GM12878 (cell line): Measurements from ENCODE around the gene PGLYRP1.

Source experiments
- ATF3 ChIP-seq: IDR thresholded peaks from 2 replicates; pipeline ENCODE4 v1.6.1; 2011; ENCODE audit warnings: low read depth, mild to moderate bottlenecking, low read length, moderate library complexity, borderline replicate concordance; ENCODE audit errors: extremely low read depth
- CHD2 ChIP-seq: IDR thresholded peaks from 2 replicates; pipeline ENCODE4 v1.6.1; 2011; ENCODE audit warnings: low read depth, low read length, improper control_type of control experiment, borderline replicate concordance
- CTCF ChIP-seq, 3 experiments: IDR thresholded peaks in 2 of 3; conservative IDR thresholded peaks in 1 of 3; 2 replicates each; pipeline ENCODE4 v1.5.1; 2011; ENCODE audit warnings: low read depth in 3 of 3, low read length in 3 of 3, mild to moderate bottlenecking in 3 of 3, control low read depth in 2 of 3, moderate library complexity in 2 of 3, inconsistent platforms in 1 of 3, mixed read lengths in 1 of 3; ENCODE audit not compliant: control insufficient read depth in 2 of 3, insufficient read depth in 1 of 3; ENCODE audit errors: extremely low read depth in 1 of 3
- EZH2 ChIP-seq: IDR thresholded peaks from 2 replicates; pipeline ENCODE4 v1.6.1; 2012; ENCODE audit warnings: low read depth, mild to moderate bottlenecking, control low read depth, inconsistent platforms, low read length, borderline replicate concordance; ENCODE audit not compliant: control insufficient read depth
- MTA3 ChIP-seq: IDR thresholded peaks from 2 replicates; pipeline ENCODE4 v1.6.1; 2012; ENCODE audit warnings: low read length, inconsistent platforms, borderline replicate concordance
- NFYA ChIP-seq: IDR thresholded peaks from 2 replicates; pipeline ENCODE4 v1.6.1; 2011; ENCODE audit warnings: low read depth, mild to moderate bottlenecking, low read length, improper control_type of control experiment, borderline replicate concordance
- POLR2A ChIP-seq: IDR thresholded peaks from 2 replicates; pipeline ENCODE4 v1.6.1; 2011; ENCODE audit warnings: low read depth, mild to moderate bottlenecking, low read length
- POLR2AphosphoS5 ChIP-seq: IDR thresholded peaks from 2 replicates; pipeline ENCODE4 v1.6.1; 2011; ENCODE audit warnings: mild to moderate bottlenecking, low read length, inconsistent platforms
- PRDM15 ChIP-seq: fragments of 450-650 bp; formaldehyde crosslinking; IDR thresholded peaks from 2 replicates; pipeline ENCODE4 v1.4.0; 2020; ENCODE audit warnings: mild to moderate bottlenecking, moderate library complexity
- STAT1 ChIP-seq: fragments of 450-650 bp; conservative IDR thresholded peaks from 2 replicates; pipeline ENCODE4 v1.6.1; 2014; ENCODE audit warnings: antibody characterized with exemption, mild to moderate bottlenecking

- TF ChIP-seq NFYA: peak; percentile 83
- peak; percentile 91 for TF ChIP-seq POLR2AphosphoS5
- no peak for TF ChIP-seq PRDM15
- TF ChIP-seq STAT1: no peak
- TF ChIP-seq ATF3: peak; percentile 69; the same call in 1 of the 2 replicates
- peak; percentile 96 for TF ChIP-seq POLR2A
- peak; percentile 96 for TF ChIP-seq CHD2
- TF ChIP-seq CTCF (IDR thresholded peaks at IDR 0.05 in 2 of 3, conservative IDR thresholded peaks at IDR 0.05 in 1 of 3; ENCODE audit: control insufficient read depth in 2 of 3, extremely low read depth in 1 of 3, insufficient read depth in 1 of 3, low read depth in 3 of 3, low read length in 3 of 3): no peak
- no peak for TF ChIP-seq MTA3
- TF ChIP-seq EZH2: no peak
These were observed 27.7 kb downstream of the PGLYRP1 start, which contains the start of gene CCDC61 for GRCh38 chr19:45994998-45995714.
